Measurements from ENCODE around the gene GORASP1. TPM values are rescaled to one million over a fixed set of nuclear protein-coding genes. Genes with fewer than 3 reads are reported as not detected.
"Not testable (repeated sequence)": the region's sequence is repeated elsewhere in the genome, so short reads cannot be mapped to it uniquely, and the experiment has no call there.

Gene GORASP1
- total and polyA plus RNA-seq, 10 donors: 20.6 to 74.5 (median 62.2) TPM

DNA sequence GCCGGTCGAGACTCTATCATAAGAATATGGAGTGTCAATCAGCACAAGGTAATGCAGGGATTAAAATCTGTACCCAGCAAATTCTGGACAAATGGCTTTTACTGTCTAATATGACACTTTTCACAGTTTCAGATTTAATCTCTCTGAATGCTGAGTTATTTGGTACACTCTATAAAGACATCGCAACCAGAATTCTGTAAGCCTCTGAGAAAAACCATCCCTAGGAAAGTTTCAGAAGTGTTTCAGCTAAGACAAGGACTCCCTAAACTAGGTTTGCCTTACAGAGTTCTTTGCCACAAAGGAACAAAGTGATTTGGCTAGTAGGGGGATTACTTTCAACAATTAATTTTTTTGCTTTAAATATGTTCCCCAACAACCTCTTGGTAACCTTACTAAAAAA, 44.3 kb downstream of the GORASP1 start:
- 82 to 94% (median 93%) methylated on average over 3 of the region's 3 CpGs for WGBS, 5 donors
- TF ChIP-seq POLR2AphosphoS5 (IDR thresholded peaks at IDR 0.05): no peak
- no peak for TF ChIP-seq CTCF (IDR thresholded peaks at IDR 0.05 in 8 of 11, conservative IDR thresholded peaks at IDR 0.05 in 3 of 11)
- no peak for DNase-seq
- Histone ChIP-seq H3K9me3 (peaks cover 0 to 7% (median 0%) of the 10 kb centered on the region in 8 donors), H3K4me1 (peaks cover 0 to 27% (median 9%) of the 10 kb centered on the region in 6 donors), H3K27ac (no peak overlapping the region), H3K27me3 (replicated peaks in 1 of 7) (no peaks in the 10 kb centered on the region), H3K4me3 (no peak overlapping the region), H3K36me3 (peaks cover 0 to 59% (median 23%) of the 10 kb centered on the region in 6 donors)
- intact Hi-C loops (cut with DNase I; ENCODE audit: low total_unique reads): no loop called here

- Histone ChIP-seq H3K4me3 (no peak overlapping the region), H3K27ac (no peak overlapping the region), H3K27me3 (replicated peaks in 1 of 7) (no peaks in the 10 kb centered on the region), H3K36me3 (peaks cover 0 to 56% (median 14%) of the 10 kb centered on the region in 6 donors), H3K9me3 (peaks cover 0 to 7% (median 0%) of the 10 kb centered on the region in 8 donors), H3K4me1 (peaks cover 0 to 35% (median 9%) of the 10 kb centered on the region in 6 donors)
- TF ChIP-seq POLR2A (IDR thresholded peaks at IDR 0.05) (no peak), POLR2AphosphoS5 (IDR thresholded peaks at IDR 0.05) (no peak), CTCF (IDR thresholded peaks at IDR 0.05 in 8 of 11, conservative IDR thresholded peaks at IDR 0.05 in 3 of 11) (no peak)
- WGBS, 5 donors: 83 to 88% (median 87%) methylated on average over 1 of the region's 1 CpG
- intact Hi-C loops (cut with DNase I; ENCODE audit: low total_unique reads): no loop called here
- DNase-seq: no peak
Measured at GRCh38 chr3:39062180-39062579, 45.2 kb downstream of the GORASP1 start.

DNA sequence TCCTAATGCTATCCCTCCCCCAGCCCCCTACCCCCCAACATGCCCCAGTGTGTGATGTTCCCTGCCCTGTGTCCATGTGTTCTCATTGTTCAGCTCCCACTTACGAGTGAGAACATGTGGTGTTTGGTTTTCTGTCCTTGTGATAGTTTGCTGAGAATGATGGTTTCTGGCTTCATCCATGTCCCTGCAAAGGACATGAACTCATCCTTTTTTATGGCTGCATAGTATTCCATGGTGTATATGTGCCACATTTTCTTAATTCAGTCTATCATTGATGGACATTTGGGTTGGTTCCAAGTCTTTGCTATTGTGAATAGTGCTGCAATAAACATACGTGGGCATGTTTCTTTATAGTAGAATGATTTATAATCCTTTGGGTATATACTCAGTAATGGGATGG, 46.2 kb downstream of the GORASP1 start:
- DNase-seq, H3K4me3 ChIP-seq: not testable (repeated sequence)
- 88 to 93% (median 89%) methylated on average over 2 of the region's 2 CpGs for WGBS, 5 donors

GRCh38 chr3:39056151-39056550, 51.3 kb downstream of the GORASP1 start:
- 63 to 82% (median 79%) methylated on average over 3 of the region's 3 CpGs for WGBS, 5 donors
- no peak for TF ChIP-seq POLR2A (IDR thresholded peaks at IDR 0.05)
- no peak for TF ChIP-seq POLR2AphosphoS5 (IDR thresholded peaks at IDR 0.05)
- no peak for TF ChIP-seq CTCF (IDR thresholded peaks at IDR 0.05 in 8 of 11, conservative IDR thresholded peaks at IDR 0.05 in 3 of 11)
- Histone ChIP-seq H3K27ac (no peak overlapping the region), H3K9me3 (peaks cover 0 to 6% (median 0%) of the 10 kb centered on the region in 8 donors), H3K36me3 (peaks cover 0 to 11% (median 0%) of the 10 kb centered on the region in 6 donors), H3K4me1 (peaks cover 12 to 79% (median 41%) of the 10 kb centered on the region in 6 donors), H3K4me3 (no peak overlapping the region), H3K27me3 (replicated peaks in 1 of 7) (no peaks in the 10 kb centered on the region)
- intact Hi-C loops (cut with DNase I; ENCODE audit: low total_unique reads): no loop called here
- no peak for DNase-seq

More for the DNA sequence above, 46.2 kb downstream of the GORASP1 start:
- Histone ChIP-seq H3K36me3 (peaks cover 0 to 46% (median 5%) of the 10 kb centered on the region in 6 donors), H3K4me1 (peaks cover 0 to 44% (median 10%) of the 10 kb centered on the region in 6 donors)
- H3K27me3 ChIP-seq (replicated peaks in 1 of 7); H3K9me3 ChIP-seq; H3K27ac ChIP-seq; intact Hi-C loops (cut with DNase I; ENCODE audit: low total_unique reads): not testable (repeated sequence)

- TF ChIP-seq POLR2A (IDR thresholded peaks at IDR 0.05): no peak
- TF ChIP-seq POLR2AphosphoS5 (IDR thresholded peaks at IDR 0.05): no peak
- no peak for TF ChIP-seq CTCF (IDR thresholded peaks at IDR 0.05 in 8 of 11, conservative IDR thresholded peaks at IDR 0.05 in 3 of 11)
- WGBS, 5 donors: 90 to 97% (median 94%) methylated on average over 2 of the region's 2 CpGs
- intact Hi-C loops (cut with DNase I; ENCODE audit: low total_unique reads): no loop called here
- no peaks in the 10 kb centered on the region for H3K27me3 ChIP-seq (replicated peaks in 1 of 7)
- no peak overlapping the region for H3K27ac ChIP-seq
- DNase-seq: no peak
- peak overlapping the region in 1 of 8 donors; percentile 82 for H3K4me3 ChIP-seq
- H3K9me3 ChIP-seq: no peaks in the 10 kb centered on the region
- peaks cover 13 to 84% (median 43%) of the 10 kb centered on the region in 6 donors for H3K4me1 ChIP-seq
- H3K36me3 ChIP-seq: peaks cover 0 to 11% (median 0%) of the 10 kb centered on the region in 6 donors
Measured at GRCh38 chr3:39053696-39054095, 53.7 kb downstream of the GORASP1 start.

Data from spleen (tissue), 11 donors.